ENCODE data around the gene SAXO1.
"Not testable (repeated sequence)": the region's sequence is repeated elsewhere in the genome, so short reads cannot be mapped to it uniquely, and the experiment has no call there.

SAXO1 gene

GRCh38 chr9:19033015-19033414 is at the start of gene SAXO1:
Gene SAXO1 (minus strand): TSS chr9:19033209. CDS start chr9:19032908, 301 bp downstream.
- no peak for DNase-seq (ENCODE audit: low read depth)

DNA sequence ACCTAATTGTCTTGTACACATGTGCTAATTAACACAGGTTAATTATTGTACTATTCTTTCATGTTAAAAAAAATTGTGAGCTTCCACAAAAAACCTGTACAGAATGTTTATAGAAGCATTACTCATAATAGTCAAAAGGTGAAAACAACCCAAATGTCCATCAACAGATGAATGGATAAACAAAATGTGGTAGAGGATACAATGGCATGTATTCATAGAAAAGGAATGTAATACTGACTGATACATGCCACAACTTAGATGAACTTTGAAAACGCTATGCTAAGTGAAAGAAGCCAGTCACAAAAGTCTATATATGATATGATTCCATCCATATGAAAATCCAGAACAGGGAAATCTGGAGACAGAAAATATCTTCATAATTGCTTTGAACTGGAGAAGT is 41.8 kb upstream of the SAXO1 start:
- no peak for DNase-seq (ENCODE audit: low read depth)

GRCh38 chr9:19074229-19074628 is 41.2 kb upstream of the SAXO1 start:
- no peak for DNase-seq (ENCODE audit: low read depth)

GRCh38 chr9:19057033-19057432 is 24.0 kb upstream of the SAXO1 start:
- DNase-seq (ENCODE audit: low read depth): no peak

- no peak for DNase-seq (ENCODE audit: low read depth)
These were observed 17.9 kb upstream of the SAXO1 start for GRCh38 chr9:19050637-19051591.

- DNase-seq (ENCODE audit: low read depth): no peak
These were observed 17.1 kb upstream of the SAXO1 start for GRCh38 chr9:19049917-19050636.

DNA sequence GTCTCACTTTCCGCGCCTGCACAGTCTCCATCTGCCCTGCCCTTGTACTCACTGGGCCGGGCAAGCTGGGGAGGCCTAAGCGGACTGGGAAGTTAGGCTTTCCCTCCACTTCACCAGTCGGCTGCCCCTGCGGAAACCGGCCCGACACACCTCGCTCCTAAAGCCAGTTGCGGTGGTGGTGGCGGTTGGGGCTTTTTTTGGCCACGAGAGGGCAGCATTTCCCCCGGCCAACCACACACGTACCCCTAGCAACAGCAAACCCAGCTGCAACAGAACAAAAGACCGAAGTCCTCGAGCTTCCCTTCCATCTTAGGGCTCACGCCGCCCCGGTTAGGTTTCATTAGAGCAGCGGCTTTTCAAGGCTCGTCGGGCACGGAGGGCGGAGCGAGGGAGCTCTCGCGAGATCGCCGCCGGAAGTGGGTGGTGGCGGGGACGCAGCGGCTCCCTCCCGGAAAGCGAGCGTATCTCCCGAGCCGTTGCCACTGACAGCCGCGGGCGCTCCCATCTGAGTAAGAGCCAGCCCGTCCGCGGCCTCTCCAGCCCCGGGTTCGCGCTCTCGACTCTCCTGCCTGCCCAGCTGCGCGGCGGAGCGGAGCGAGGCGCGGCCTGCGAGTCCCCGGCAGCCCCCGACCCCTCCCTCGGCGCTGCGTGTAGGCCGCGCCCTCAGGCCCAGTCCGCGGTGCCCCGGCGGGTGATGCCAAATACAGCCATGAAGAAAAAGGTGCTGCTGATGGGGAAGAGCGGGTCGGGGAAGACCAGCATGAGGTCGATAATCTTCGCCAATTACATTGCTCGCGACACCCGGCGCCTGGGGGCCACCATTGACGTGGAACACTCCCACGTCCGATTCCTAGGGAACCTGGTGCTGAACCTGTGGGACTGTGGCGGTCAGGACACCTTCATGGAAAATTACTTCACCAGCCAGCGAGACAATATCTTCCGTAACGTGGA is 16.2 kb upstream of the SAXO1 start, which contains the start of gene RRAGA:
Gene RRAGA (plus strand): TSS at position 462 of the 951 bp plus-strand sequence. CDS start 233 bp downstream, at position 695.
- DNase-seq (ENCODE audit: low read depth): peak; percentile 88

DNA sequence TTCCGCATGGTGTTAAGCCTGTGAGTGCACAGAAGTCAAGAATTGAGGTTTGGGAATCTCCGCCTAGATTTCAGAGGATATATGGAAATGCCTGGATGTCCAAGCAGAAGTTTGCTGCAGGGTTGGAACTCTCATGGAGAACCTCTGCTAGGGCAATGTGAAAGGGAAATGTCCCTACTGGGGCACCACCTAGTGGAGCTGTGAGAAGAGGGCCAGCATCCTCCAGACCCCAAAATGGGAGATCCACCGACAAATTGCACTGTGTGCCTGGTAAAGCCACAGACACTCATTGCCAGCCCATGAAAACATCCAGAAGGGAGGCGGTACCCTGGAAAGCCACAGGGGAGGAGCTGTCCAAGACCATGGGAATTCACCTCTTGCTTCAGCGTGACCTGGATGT is 3.6 kb upstream of the SAXO1 start:
- DNase-seq (ENCODE audit: low read depth): no peak

GRCh38 chr9:19032406-19032805 is 603 bp downstream of the SAXO1 start:
- no peak for DNase-seq (ENCODE audit: low read depth)

GRCh38 chr9:19030899-19031298 is 2.1 kb downstream of the SAXO1 start:
- DNase-seq (ENCODE audit: low read depth): no peak

DNA sequence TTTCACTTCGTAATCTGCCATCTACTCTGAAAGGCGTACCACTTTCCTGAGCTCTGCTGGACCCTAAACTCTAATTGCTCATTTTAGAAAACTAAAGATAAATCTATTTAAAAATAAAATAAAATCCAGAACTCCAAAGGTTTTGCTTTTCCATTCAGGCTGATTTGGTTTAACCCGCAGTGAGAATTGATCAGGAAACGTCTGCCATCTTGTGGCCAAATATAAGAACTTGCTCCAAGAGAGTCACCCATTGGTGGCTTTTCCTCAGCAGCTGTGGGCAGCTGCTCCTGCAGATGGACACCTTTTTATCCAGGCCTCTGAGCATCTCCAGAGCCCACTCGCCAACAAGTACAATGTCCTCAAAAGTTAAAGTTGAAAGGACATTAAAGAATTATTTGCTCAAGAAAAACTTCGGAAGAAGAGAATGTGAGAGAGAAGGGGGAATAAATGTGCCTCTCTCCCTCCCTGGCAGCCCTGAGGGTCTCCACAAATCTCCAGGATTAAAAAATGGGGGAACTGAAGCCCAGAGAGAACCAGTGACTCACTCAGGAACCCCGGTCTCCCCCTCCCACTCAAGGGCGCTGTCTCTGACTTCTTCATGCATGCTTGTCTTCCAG is 4.1 kb downstream of the SAXO1 start:
- no peak for DNase-seq (ENCODE audit: low read depth)

- no peak for DNase-seq (ENCODE audit: low read depth)
These were observed 5.2 kb downstream of the SAXO1 start for GRCh38 chr9:19027825-19028224.

DNA sequence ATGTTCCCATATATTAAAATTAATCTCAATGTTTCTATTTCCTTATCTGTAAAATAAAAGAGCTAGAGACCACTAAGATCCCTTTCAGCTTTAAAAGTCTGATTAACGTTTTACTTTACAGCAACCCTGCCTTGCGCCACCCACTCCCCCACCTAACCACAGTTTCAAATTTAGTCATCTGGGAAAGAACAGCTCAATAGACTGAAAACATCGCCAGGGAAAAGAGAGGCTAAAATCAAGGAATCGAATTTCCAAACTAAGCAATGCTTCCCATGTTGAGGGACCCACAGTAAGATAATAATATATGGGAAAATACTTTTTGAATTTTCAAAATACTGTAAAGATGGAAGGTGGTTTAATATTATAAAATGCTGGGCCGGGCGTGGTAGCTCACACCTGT is 6.6 kb downstream of the SAXO1 start:
- DNase-seq (ENCODE audit: low read depth): no peak

- DNase-seq (ENCODE audit: low read depth): no peak
These were observed 9.9 kb downstream of the SAXO1 start for GRCh38 chr9:19023078-19023477.

DNA sequence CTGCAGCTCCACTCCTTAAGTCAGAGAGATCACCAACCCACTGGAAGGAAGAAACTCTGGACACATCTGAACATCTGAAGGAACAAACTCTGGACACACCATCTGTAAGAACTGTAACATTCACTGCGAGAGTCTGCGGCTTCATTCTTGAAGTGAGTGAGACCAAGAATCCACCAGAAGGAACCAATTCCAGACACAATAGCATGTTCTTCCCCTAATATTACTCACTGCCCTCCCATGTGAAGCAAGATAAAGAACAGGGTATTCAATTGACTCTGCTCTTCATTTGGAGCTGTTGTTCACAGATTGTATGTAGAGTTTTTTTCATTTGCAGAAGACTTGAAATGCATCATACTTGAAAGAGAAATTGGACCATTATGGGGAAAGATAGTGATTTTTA is 10.8 kb downstream of the SAXO1 start:
- no peak for DNase-seq (ENCODE audit: low read depth)

GRCh38 chr9:19021649-19022048 is 11.4 kb downstream of the SAXO1 start:
- DNase-seq (ENCODE audit: low read depth): not testable (repeated sequence)

GRCh38 chr9:19020886-19021455 is 12.0 kb downstream of the SAXO1 start:
- no peak for DNase-seq (ENCODE audit: low read depth)

DNA sequence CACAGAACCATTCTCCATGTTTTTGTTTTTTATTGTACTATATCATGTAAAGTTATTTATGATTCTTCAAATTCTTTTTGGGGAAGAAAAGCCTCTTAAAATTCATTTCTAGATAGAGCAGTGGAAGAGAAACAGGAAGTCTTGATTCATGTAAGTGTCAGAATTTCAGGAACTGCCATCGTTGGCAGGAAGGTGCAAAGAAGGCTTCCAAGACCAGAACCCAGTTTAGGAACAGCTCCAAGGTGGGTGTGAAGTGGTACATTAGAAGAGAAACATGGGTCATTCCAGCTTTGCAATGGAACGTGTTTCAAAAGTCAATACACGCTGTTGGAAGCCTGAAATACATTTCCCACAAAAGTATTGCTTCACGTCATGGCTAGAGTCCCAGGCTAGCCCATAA is 14.8 kb downstream of the SAXO1 start:
- DNase-seq (ENCODE audit: low read depth): no peak

DNA sequence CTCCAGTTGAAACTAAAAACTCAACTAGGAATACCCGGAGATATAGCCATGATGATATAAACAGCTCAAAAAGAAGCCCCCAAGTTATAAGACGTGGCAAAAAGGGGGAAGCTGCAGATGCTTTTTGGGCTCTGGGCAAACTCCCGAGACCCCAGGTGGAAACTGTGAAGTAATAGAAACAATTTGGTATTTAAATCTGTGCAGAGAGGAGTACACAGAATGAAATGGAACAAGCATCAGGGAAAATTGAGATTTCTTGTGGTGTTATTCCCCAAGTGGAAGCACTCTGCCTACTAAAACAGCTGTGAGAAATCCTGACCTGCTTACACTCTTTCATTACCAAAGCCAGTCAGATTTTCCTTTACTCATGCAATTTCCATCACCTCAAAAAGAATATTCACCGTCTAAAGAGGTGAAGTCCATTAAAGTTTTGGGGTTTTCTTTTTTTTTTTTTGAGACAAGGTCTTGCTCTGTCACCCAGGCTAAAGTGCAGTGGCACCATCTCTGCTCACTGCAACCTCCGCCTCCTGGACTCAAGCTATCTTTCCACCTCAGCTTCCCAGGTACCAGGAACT is 23.5 kb downstream of the SAXO1 start:
- DNase-seq (ENCODE audit: low read depth): no peak

- DNase-seq (ENCODE audit: low read depth): no peak
These were observed 32.9 kb downstream of the SAXO1 start for GRCh38 chr9:19000133-19000532.
